TTC549 (cell line): ENCODE data around the gene KIAA1671.

ENCODE experiments used
- FAIRE-seq: peaks from 2 replicates; lab custom pipeline; 2012; peaks lifted over from hg19 to GRCh38; lab: Jason Lieb, UNC

KIAA1671 gene

DNA sequence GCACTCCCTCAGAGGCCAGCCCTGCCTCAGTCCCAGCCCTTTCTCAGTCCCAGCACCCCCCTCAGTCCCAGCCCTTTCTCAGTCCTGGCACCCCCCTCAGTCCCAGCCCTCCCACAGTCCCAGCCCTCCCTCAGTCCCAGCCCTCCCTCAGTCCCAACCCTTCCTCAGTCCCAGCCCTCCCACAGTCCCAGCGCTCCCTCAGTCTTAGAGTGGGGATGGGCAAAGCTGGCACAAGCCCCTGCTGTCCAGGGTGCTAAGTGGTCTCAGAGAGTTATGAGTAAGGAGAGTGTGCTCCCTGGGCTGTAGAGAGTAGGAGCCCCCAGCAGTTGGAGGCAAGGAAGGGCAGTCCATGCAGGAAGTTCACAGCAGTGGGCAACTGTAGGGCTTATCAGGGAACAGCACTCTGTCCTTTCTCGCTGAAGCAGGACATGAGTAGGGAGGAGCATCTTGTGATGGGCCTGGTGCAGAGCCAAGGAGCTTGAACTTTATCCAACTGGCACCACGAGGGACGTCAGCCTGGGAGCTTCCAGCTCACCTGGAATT is 195.7 kb downstream of the KIAA1671 start:
- no peak for FAIRE-seq

DNA sequence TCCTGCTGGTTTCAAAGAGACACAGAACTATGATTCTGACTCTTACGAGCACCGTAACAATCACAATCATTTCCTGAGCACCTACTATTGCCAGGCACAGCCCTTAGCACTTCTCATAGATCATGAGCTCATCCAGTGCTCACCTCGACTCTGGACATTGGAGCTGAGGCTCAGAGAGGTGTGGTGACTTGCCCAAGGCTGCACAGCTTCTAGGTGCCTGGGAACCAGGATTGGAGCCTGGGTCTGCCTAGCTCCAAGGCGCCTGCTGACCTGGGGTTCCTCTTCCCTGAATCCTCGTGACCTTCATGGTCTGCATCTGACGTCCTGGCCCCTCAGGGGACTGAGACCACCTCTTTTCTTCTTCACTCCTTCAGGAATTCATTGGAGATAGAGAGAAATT is 196.5 kb downstream of the KIAA1671 start:
- no peak for FAIRE-seq

DNA sequence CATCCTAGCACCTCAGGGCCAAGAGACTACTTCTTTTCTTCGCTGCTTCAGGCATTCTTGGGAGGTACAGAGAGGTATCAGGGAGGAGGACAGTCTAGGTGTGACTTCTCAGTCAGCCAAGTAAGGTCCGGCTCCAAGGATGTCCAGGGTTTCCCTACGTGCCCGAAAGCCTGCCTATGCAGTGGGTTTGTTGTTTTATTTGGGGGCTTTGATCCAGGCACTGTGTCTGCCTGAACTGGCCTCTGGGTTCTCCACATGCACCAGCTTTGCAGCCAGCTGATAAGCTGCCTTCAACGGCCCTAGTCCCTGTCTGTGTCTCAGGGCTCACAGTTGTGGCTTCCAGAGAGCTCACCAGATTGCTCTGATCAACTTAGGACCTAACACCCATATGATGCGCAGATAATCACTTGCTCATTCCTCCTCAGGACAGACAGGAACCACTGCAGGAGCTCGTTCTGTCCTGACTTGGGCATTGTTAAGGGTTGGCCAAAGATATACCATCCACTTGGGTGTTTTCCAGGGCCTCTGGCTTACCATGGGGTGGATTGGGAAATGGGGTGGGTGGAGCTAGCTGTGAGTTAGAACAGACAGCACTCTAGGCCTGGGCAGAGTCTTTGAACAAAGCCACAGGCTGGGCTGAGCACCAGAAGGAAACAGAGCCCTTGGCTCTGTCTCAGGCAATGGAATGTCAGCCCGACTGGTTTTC is 201.6 kb downstream of the KIAA1671 start:
- no peak for FAIRE-seq

DNA sequence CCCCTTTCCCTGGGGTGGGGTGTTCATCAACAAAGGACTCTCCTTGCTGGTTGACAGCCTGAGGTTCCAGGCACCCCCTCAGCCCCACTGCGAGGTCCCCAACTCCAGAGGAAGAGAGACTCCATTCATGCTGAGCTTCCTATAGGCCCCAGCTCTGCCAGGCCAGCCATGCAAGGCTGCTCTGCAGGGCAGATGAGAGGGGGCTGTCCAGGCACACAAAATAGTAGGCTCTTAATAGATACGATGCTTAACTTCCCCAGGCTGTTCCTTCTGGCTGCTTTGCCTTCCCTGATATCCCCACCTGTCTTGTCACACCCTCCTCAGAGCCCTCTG is 202.1 kb downstream of the KIAA1671 start:
- FAIRE-seq, result no peak

DNA sequence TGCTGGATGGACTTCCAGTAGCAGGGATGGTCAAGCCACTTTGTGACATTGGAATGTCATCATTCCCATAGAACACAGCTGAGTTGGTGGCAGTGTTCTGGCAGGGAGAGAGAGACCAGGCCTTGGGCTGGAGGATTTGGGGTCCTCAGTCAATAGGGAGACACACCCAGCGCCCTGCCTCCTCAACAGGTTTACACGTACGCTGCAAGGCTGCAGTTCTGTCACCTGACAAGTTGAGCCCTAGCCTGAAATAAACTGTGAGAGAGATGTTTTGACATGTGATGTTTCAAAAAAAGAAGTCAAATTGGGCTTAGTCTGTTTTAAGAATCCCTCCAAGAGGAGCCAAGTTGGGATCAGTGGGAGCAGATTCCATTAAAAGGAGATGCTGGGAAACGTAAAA is 204.2 kb downstream of the KIAA1671 start:
- FAIRE-seq, result no peak

DNA sequence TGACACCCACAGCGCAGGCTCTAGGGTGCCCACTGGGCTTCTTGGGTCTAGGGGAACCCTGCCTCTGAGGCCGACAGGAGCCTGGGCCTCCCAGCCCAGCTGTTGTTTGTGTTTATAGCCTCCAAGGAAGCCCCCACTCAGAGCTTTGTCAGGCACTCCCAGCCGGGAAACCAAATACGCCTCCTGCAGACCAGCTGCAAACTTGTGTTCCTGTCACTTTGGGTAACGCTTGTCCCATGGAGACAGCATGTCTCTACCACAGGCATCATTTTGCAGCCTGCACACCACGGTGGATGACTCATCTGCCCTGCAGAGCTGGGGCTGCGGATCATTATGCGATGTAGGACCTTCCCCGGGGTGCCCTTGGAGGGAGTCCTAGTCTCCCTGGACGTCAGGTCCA is 206.5 kb downstream of the KIAA1671 start:
- no peak for FAIRE-seq

DNA sequence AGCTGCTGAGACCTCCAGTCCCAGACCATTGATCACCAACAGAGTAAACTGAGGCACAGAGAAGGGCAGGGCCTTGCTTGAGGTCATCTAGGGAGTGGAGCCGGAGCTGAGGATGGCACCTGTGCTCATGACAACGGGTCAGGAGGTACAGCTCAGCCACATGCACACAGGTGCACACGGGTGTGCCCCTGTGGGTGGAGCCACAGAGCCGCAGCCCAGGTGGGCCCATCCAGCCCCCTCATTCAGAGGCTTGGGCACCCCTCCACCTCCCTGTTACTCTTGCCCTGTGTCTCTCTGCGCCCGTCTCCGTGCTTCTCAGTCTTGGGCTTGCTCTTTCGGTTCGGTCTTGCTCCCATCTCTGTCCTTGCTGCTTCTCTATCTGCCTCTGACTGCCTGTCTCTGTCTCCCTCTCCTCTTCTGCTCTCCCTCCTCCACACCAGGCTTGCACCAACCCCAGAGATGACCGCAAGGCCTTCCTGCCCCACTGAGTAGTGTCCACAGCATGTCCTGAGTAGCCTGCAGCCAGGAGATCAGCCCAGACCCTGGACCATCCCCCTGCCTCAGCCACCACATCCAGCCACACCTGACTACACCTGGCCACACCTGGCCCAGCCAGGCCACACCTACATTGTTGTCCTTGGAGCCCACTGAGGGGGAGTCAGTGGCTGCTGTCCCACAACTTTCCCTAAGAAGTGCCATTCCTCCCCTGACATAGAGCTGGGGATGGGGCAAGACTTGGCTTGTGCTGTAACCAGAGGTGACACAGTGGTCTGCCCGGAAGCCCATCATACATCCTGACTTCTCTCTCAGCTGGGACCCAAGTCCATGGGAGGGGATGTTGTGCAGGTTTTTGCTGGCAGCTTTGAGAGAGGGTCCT is 207.8 kb downstream of the KIAA1671 start:
- no peak for FAIRE-seq

DNA sequence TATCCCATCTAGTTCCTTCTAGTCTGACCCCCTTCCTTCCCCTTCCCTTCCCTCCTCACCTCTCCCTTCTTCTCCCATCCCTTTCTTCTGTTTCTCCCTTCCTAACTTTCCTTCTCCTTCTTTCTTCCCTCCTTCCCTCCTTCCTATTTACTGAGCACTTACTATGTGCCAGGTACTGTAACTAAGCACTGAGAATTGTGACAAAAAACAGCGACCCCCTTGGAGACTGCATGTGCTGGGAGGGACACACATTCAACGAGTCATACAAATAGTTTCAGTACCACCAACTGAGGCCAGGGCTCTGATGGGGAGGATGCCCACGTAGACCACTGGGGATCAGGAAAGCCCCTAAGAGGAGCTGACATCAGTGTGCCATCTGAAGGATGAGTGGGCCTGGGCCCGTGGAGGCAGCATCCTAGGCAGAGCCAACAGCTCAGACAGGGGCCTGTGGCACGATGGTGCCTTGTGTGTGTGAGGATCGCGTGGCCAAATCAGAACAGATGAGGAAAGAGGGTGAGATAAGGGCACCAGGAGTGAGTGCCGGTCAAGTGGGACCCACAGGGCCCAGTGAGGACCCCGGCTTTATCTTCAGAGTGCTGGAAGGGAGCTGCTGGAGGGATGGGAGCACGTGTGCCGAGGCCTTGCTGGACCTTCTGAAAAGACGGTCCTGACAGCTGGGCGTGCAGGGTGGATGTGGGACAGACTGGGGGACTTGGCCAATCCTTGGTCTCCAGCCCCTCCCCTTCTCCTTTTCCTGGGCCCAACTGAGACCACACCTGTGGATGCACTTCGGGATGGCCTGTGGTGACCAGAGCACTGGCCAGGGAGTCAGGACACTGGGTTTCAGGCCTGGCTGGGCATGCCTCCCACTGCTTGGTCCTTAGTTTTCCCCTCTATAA is 208.8 kb downstream of the KIAA1671 start:
- no peak for FAIRE-seq

DNA sequence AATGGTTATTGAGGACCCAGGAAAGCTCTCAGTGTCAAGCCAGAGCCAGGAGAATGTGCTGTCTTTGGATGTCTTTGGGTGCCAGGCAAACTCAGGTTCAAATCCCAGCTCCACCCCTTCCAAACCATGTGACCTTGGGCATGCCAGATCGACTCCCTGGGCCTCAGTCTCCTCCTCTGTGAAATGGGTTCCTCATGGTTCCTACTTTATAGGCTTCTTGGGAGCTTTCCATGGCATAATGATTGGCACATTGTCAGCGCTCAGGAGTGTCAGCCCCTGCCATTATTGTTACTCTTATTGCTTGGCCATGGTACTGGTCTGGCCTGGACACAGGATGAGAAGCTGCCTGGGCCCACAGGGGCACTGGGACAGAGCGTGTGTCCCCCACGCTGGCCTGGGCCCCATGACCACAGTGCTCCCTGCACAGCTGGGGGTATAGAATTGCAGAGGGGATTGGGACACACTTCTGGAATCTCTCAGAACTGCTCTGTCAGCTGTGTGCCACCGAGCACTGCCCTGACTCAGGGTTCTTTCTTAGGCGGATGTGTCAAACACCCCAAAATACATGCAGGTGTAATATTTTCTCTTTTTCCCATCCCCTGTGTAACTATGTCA is 209.5 kb downstream of the KIAA1671 start:
- no peak for FAIRE-seq

DNA sequence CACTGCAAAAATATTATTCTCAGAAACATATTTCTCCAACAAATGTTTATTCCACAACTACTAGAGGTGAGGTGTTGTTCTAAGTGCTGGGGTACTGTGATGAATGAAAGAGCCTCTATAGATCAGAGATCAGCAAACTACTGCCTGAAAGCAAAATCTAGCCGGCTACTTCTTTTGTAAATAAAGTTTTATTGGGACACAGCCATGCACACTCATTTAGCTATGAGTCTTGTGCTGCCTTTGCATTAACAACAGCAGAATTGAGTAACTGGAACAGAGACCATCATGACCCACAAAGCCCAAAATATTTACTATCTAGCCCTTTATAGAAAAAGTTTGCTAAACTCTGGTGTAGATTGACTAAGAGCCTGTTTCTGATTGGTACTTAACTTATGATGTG is 210.0 kb downstream of the KIAA1671 start:
- no peak for FAIRE-seq

DNA sequence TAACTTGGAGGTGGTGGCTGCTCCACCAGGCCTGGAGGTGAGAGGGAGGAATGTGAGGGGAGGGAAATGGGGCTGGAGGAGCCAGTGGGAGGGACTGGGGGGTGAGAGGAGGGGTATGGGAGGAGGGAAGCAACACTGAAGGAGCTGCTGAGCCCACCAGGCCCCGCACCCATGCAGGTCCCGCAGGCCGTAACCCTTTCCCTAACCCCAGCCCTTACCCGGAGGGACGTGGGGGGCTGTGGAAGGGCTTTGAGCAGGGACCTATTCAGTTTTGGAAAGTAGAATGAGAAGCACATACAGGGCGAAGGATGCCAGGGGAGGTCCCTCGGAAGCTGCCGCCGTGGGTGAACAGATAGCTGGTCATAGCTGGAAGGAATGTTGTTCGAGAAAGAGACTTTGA is 213.3 kb downstream of the KIAA1671 start:
- FAIRE-seq, result no peak

DNA sequence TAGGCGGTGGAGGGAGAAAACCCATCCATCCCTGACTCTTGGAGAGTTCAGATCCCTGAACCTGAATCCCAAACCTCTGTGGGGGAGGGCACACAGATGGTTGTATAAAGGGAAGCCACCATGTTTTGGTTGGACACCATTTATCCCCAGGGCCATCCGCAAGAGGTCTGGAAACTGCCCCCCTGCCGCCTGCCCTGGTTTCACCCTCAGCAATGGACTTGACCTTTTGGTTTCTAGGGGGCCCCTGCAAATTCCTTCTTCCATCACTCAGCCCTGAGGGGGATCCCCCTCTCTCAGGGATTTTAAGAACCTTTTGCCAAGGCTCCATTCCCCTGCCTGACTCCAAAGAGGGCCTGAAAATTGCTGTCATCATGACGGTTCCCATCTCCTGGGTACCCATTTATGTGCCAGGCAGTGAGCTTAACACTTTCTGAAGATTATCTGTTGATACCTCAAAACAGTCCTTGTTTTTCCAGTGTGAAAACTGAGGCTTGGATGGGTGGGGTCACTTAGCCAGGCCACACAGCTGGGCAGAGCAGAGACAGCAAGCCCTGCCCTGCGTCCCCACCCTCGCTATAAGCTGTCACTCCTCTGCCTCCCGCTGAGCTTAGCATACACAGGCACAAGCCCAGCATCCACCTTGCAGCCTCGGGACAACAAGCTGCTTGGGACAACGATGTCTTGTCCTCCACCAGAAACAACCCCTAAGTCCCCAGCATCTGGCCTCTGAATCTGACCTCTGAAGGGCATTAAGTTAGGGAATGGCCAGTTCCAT is 213.9 kb downstream of the KIAA1671 start:
- no peak for FAIRE-seq

DNA sequence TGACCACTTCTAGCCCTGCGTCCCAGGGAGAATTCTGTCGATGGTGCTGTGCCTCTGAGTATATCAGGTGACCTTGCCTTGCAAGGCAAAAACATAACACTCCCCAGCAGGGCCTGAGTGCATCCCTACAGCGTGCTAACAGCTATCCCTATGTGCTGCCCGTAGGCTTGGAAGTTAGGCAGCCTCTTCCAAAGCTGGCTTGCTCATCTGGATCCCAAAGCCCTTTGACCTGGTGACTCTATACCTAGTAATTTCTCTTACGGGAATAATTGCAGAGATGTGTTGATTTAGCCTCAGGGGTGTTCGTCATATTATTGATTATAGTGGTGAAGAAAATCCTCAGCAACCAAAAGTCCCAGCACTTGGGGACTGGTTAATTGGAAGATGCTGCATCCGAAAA is 214.6 kb downstream of the KIAA1671 start:
- no peak for FAIRE-seq

DNA sequence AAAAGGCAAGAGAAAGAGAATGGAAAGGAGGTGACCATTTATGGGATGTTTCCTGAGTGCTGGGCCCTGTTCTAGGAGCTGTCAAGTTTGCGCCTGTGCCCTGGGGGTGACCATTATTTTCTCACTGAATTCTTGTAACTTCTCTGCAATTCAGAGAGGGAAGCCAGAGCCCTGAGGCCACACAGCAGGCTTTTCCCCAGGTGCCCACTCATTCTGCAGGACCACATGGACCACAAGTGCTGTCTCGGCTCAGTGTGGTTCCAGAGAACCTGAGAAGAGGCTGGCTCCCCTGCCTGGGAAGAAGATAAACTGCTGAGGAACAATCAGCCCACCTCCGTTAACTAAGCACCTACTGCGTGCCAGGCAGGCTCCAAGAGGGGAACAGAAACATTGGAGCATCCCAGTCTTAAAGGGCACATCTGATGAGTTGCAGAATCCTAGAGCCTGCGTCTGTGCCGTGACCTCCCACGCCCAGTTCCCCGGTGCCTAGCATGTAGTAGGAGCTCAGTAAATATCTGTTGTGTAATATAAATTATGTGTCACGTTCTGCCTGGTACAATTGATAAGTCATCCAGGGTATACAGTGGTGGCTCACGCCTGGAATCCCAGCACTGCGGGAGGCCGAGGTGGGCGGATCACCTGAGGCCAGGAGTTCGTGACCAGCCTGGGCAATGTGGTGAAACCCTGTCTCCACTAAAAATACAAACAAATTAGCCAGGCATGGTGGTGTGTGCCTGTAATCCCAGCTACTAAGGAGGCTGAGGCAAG is 215.5 kb downstream of the KIAA1671 start:
- FAIRE-seq, result no peak

DNA sequence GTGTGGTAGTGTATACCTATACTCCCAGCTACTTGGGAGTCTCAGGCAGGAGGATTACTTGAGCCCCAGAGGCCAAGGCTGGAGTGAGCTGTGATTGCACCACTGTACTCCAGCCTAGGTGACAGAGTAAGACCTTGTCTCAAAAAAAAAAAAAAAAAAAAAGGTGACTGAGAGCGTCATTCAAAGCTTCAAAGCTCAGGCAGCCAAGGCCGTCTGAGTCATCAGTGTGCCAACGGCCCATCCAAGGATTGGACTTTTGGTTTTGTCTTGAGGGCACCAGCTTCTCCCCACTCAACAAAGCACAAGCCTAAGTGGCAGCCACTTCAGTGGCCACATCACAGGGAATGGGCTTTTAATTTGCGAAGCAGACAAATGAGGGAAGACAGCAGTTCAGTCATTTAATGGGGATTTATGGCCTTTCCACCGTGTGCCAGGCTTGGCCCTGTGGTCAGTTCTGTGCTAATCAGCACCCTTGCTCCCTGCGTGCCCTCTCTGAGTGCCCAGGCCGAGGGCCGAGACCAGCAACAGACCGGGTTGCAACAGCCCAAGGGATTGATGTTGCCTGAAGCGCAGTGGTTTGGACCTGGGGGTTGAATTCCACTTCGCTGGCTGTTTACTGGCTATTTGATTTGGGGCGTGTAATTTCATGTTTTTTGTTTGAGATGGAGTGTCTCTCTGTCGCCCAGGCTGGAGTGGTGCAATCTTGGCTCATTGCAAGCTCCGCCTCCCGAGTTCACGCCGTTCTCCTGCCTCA is 216.9 kb downstream of the KIAA1671 start:
- no peak for FAIRE-seq

DNA sequence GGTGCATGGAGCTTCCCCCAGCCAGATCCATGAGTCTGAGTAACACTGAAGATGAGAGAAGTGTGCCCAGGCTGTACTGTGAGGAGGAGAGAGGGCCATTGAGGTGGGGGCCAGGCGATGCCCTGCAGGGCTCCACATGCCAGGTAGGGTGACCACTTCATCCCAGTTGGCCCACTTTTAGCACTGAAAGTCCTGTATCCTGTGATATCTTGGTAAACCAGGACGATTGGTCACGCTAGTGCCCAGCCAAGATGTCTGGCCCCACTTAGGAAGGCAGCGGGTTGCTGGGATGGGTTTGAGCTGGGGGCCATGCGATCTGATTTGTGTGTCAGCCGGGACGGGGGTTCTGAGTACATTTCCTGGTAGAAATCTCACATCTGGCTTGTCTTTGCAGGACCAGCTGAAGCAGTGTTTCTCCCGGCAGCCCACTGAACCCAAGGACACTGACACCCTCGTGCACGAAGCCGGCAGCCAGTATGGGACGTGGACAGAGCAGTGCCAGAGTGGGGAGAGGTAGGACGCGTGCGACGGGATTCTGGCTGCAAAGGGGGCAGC is 218.0 kb downstream of the KIAA1671 start:
- no peak for FAIRE-seq

DNA sequence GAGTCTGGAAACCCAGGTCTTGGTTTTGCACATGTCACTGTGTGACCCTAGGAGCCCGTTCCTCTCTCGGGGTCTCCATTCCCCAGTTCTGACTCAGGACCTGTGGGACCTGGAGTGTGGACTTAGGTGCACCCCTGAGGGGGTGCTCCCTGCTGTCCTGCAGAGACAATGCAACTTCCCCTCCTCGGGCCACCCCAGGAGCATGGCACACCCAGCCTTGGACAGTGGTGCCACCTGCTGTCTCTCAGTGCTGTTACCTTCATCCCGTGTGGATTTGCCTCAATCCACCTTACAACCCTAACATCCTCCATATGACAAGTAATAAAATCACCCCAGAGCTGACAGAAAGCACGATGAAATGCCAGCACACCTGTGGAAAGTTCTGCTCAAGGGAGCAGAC is 219.6 kb downstream of the KIAA1671 start:
- FAIRE-seq, result no peak

DNA sequence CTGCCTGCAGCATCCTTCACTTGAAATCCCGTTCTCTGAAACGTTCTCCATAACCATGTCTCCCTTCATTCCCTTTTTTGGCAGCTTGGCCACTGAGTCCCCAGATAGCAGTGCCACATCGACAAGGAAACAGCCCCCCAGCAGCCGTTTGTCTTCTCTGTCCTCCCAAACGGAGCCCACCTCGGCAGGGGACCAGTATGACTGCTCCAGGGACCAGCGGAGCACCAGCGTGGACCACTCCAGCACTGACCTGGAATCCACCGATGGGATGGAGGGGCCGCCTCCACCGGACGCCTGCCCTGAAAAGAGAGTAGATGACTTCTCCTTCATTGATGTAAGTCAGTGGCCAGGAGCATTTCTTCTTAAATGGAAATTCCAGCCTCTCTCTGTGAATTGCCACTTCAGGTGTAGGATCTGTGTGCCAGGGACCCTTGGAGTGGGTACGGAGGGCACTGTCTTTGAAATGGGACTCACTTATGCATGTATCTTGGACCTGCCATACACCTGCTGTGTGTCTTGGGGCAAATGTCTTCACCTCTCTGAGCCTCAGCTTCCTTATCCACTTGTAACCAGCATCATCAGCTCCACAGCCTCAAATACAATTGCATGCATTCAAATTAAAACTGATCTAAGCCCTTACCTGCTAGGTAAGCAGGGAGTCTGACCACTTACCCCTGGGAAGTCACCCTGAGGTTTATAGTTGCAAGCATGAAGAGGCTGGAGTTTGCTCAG is 221.8 kb downstream of the KIAA1671 start:
- no peak for FAIRE-seq

DNA sequence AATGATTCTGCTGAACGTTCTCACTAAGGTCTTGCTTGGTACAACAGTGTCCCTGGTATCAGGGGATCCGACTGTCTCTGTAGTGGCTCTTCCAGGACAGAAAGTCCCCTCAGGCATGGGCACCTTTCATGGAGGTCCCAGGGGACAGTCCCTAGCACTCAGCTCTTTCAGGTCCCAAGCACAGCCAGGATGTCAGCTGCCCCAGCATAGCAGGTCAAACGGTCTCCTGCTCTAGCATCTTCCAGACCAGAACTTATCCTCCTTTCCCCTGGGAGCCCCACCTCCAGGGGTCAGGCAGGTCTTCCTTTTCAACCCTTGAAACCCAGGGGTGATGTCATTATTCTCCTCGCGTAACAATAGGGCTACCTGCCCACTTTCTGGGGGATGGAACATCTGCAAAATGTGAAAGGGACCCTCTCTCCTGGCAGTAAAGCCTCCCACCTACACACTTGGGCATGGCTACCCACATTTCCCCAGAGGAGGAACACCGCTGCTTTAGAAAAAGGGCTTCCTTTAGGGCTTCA is 222.4 kb downstream of the KIAA1671 start:
- no peak for FAIRE-seq
